ENCODE results near the gene TTN. TPM values are rescaled to one million over a fixed set of nuclear protein-coding genes. Genes with fewer than 3 reads are reported as not detected.
A peak's percentile ranks its signal among the peaks of the same experiment; 100 is the strongest.

The TTN gene
- total RNA-seq, 1 experiment from 2014 or later: under 0.01 TPM

DNA sequence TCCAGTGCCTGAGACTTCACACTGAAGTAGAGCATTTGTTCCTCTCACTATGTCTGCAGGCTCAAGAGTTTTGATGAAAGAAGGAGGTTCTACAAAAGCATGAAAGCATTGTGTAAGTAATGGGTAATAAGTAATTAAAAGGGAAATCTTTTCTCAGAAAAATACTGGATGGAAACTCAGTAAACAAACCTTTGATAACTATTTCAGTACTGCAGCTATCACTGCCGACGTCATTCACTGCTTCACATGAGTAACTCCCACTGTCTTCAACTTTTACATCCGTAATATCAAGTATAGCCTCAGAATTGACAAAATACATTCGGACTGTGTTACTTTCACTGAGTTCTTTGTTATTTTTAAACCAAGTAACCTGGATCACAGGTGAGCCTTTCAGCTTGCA, 72.7 kb downstream of the TTN start:
- Mint-ChIP-seq H3K4me1 (ENCODE audit: insufficient read depth, unreplicated experiment) (no peaks in the 10 kb centered on the region), H3K27ac (ENCODE audit: low read depth, unreplicated experiment) (no peak overlapping the region), H3K27me3 (ENCODE audit: insufficient read depth, unreplicated experiment) (peaks cover 93% of the 10 kb centered on the region), H3K9me3 (ENCODE audit: unreplicated experiment) (no peaks in the 10 kb centered on the region), H3K4me3 (ENCODE audit: unreplicated experiment) (no peak overlapping the region), H3K36me3 (ENCODE audit: insufficient read depth, unreplicated experiment) (no peaks in the 10 kb centered on the region)
- BruUV-seq (replicated peaks): no TSS peak
- TF ChIP-seq, protein P1, sequence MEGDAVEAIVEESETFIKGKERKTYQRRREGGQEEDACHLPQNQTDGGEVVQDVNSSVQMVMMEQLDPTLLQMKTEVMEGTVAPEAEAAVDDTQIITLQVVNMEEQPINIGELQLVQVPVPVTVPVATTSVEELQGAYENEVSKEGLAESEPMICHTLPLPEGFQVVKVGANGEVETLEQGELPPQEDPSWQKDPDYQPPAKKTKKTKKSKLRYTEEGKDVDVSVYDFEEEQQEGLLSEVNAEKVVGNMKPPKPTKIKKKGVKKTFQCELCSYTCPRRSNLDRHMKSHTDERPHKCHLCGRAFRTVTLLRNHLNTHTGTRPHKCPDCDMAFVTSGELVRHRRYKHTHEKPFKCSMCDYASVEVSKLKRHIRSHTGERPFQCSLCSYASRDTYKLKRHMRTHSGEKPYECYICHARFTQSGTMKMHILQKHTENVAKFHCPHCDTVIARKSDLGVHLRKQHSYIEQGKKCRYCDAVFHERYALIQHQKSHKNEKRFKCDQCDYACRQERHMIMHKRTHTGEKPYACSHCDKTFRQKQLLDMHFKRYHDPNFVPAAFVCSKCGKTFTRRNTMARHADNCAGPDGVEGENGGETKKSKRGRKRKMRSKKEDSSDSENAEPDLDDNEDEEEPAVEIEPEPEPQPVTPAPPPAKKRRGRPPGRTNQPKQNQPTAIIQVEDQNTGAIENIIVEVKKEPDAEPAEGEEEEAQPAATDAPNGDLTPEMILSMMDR (IDR thresholded peaks at IDR 0.05; ENCODE audit: unreplicated experiment): no peak
- ChIA-PET CTCF (interaction anchor here (1.6 kb wide), 1 partner anchor 27 kb away, joined by 4 read pairs; no protein-coding TSS in a partner anchor), POLR2A (no interaction called here)
- no peak for DNase-seq (ENCODE audit: unreplicated experiment)
- intact Hi-C loops (cut with micrococcal nuclease): no loop called here

DNA sequence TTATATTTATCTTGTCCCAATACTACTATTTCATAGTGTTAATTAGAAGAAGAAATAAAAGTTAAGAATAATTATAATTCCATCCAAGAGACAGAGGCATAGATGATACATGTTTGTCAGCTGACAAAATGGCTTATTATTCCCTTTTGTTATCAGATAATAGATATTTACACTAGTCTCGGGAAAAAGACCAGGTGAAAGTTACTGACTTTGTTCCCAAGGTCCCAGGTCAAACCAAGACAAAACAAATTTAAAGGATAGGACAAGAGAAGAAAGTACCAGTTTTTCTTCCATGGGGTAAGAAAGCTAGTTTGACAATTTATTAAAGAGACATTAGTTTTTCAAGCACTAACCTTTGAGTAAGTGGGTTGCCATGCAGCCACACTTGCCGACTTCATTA, 73.2 kb downstream of the TTN start:
- ChIA-PET POLR2A (no interaction called here), CTCF (interaction anchor here (1.6 kb wide), 1 partner anchor 28 kb away, joined by 4 read pairs; no protein-coding TSS in a partner anchor)
- H3K4me1 Mint-ChIP-seq (ENCODE audit: insufficient read depth, unreplicated experiment): no peaks in the 10 kb centered on the region
- no peak for DNase-seq (ENCODE audit: unreplicated experiment)
- TF ChIP-seq, protein P1 (IDR thresholded peaks at IDR 0.05; ENCODE audit: unreplicated experiment): no peak
- H3K27me3 Mint-ChIP-seq (ENCODE audit: insufficient read depth, unreplicated experiment): peaks cover 93% of the 10 kb centered on the region
- intact Hi-C loops (cut with micrococcal nuclease): no loop called here
- H3K9me3 Mint-ChIP-seq (ENCODE audit: unreplicated experiment): no peaks in the 10 kb centered on the region
- no peaks in the 10 kb centered on the region for H3K36me3 Mint-ChIP-seq (ENCODE audit: insufficient read depth, unreplicated experiment)
- BruUV-seq (replicated peaks): no TSS peak
- H3K27ac Mint-ChIP-seq (ENCODE audit: low read depth, unreplicated experiment): no peak overlapping the region
- H3K4me3 Mint-ChIP-seq (ENCODE audit: unreplicated experiment): no peak overlapping the region

DNA sequence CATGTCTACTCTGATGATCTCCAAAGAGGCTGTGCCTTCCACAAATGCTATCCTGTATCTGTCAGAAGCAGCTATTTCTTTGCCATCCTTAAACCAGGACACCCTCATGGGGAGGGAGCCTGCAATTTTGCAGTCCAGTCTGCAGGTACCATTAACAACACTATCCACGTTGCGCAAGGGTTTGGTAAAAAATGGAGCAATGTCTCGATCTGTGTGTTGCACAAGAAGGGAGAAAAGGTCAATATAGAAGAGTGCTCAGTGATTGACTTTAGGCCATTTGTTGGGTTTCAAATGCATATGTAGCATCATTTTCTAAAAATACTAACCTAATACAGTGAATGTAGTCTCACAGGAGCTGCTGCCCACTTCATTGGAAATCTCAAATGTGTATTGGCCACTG, 74.3 kb downstream of the TTN start:
- intact Hi-C loops (cut with micrococcal nuclease): no loop called here
- Mint-ChIP-seq H3K4me3 (ENCODE audit: unreplicated experiment) (no peak overlapping the region), H3K4me1 (ENCODE audit: insufficient read depth, unreplicated experiment) (no peaks in the 10 kb centered on the region), H3K27me3 (ENCODE audit: insufficient read depth, unreplicated experiment) (peaks cover 93% of the 10 kb centered on the region), H3K36me3 (ENCODE audit: insufficient read depth, unreplicated experiment) (no peaks in the 10 kb centered on the region), H3K27ac (ENCODE audit: low read depth, unreplicated experiment) (no peak overlapping the region), H3K9me3 (ENCODE audit: unreplicated experiment) (no peaks in the 10 kb centered on the region)
- no TSS peak for BruUV-seq (replicated peaks)
- DNase-seq (ENCODE audit: unreplicated experiment): peak; percentile 25
- ChIA-PET POLR2A (no interaction called here), CTCF (interaction anchor here (1.6 kb wide), 1 partner anchor 29 kb away, joined by 4 read pairs; no protein-coding TSS in a partner anchor)
- TF ChIP-seq, protein P1 (IDR thresholded peaks at IDR 0.05; ENCODE audit: unreplicated experiment): no peak

DNA sequence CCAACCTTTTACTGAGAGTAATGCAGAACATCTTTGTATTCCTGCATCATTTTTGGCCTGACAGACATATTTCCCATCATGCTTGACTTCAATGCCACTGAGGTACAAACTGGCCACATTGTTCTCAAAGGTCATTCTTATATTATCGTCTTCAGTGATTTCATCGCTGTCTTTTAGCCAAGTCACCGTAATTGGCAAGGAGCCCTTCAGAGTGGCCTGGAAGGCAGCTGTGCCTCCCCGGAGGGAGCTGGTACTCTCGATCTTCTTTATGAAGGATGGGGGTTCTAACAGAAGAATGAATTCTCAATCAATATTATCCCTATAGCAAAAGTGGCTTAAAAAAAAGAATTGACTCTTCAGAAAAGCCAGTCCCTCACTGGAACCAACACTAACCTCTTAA, 75.9 kb downstream of the TTN start:
- Mint-ChIP-seq H3K27me3 (ENCODE audit: insufficient read depth, unreplicated experiment) (peaks cover 96% of the 10 kb centered on the region), H3K9me3 (ENCODE audit: unreplicated experiment) (no peaks in the 10 kb centered on the region), H3K4me3 (ENCODE audit: unreplicated experiment) (no peak overlapping the region), H3K4me1 (ENCODE audit: insufficient read depth, unreplicated experiment) (no peaks in the 10 kb centered on the region), H3K36me3 (ENCODE audit: insufficient read depth, unreplicated experiment) (no peaks in the 10 kb centered on the region), H3K27ac (ENCODE audit: low read depth, unreplicated experiment) (no peak overlapping the region)
- no peak for DNase-seq (ENCODE audit: unreplicated experiment)
- ChIA-PET POLR2A (no interaction called here), CTCF (no interaction called here)
- TF ChIP-seq, protein P1 (IDR thresholded peaks at IDR 0.05; ENCODE audit: unreplicated experiment): no peak
- intact Hi-C loops (cut with micrococcal nuclease): no loop called here
- no TSS peak for BruUV-seq (replicated peaks)

Data from MCF 10A (cell line).